Right atrium auricular region (tissue), 2 donors: ENCODE results near the gene TIMM44. TPM values are rescaled to one million over a fixed set of nuclear protein-coding genes. Genes with fewer than 3 reads are reported as not detected.
"Not testable (repeated sequence)": the region's sequence is repeated elsewhere in the genome, so short reads cannot be mapped to it uniquely, and the experiment has no call there.

ENCODE experiments used
- DNase-seq: peaks from one replicate; pipeline ENCODE4 v3.0.0-alpha.2; 2019; ENCODE audit warnings: low spot score
- H3K27ac ChIP-seq, 2 donors: fragments of 200-600 bp; sonication (generic); 1 replicate in 1 of 2; 2 replicates in 1 of 2; pipeline ENCODE4 v1.5.1; 2016 to 2019
- H3K27me3 ChIP-seq, 2 donors: fragments of 200-600 bp; sonication (generic); one replicate each; pipeline versions ENCODE4 v1.5.1 to v1.6.0; 2017 to 2019
- H3K36me3 ChIP-seq: fragments of 200-600 bp; sonication (generic); one replicate; pipeline ENCODE4 v1.5.1; 2016
- H3K4me1 ChIP-seq, 2 donors: fragments of 200-600 bp; sonication (generic); one replicate each; pipeline versions ENCODE4 v1.5.1 to v1.6.0; 2017 to 2019
- H3K4me3 ChIP-seq, 2 donors: fragments of 200-600 bp; sonication (generic); 1 replicate in 1 of 2; 2 replicates in 1 of 2; pipeline ENCODE4 v1.5.1; 2017 to 2019; ENCODE audit warnings: mild to moderate bottlenecking in 1 of 2, moderate library complexity in 1 of 2
- H3K9me3 ChIP-seq, 2 donors: fragments of 200-600 bp; sonication (generic); one replicate each; pipeline ENCODE4 v1.5.1; 2019
- CTCF ChIP-seq, 2 donors: fragments of 200-600 bp; sonication (generic); IDR thresholded peaks; one replicate each; pipeline ENCODE4 v1.5.1; 2019; ENCODE audit warnings: antibody characterized with exemption in 2 of 2
- total RNA-seq, 2 donors: library from RNA; depleted of rRNA; stranded (reverse); fragments of >200 nt; gene quantifications; one replicate each; pipeline ENCODE4 v1.1.0, GENCODE V29; 2016

TIMM44 gene
- total RNA-seq, 2 donors from 2014 or later, result 49.1 to 64.1 TPM

DNA sequence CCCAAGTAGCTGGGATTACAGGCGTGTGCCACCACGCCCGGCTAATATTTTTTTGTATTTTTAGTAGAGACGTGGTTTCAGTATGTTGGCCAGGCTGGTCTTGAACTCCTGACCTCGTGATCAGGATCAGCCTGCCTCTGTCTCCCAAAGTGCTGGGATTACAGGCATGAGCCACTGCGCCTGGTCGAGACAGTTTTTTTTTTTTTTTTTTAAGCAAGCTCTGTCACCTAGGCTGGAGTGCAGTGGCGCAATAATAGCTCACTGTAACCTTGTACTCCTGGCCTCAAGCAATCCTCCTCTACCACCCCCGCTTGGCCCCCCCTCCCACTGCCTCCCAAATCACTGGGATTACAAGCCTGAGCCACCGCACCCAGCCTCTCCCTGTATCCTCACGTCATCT is 46.2 kb downstream of the TIMM44 start:
- no peak for TF ChIP-seq CTCF (IDR thresholded peaks at IDR 0.05)
- Histone ChIP-seq H3K27ac (no peak overlapping the region), H3K9me3 (no peaks in the 10 kb centered on the region), H3K4me1 (peaks cover 0 to under 1% of the 10 kb centered on the region in 2 donors), H3K36me3 (no peaks in the 10 kb centered on the region), H3K27me3 (no peaks in the 10 kb centered on the region), H3K4me3 (no peak overlapping the region)
- no peak for DNase-seq

GRCh38 chr19:7895565-7895964 is 47.9 kb downstream of the TIMM44 start:
- no peak for TF ChIP-seq CTCF (IDR thresholded peaks at IDR 0.05)
- H3K27me3 ChIP-seq, result no peaks in the 10 kb centered on the region
- no peak for DNase-seq

GRCh38 chr19:7894612-7895309 is 48.7 kb downstream of the TIMM44 start:
- no peaks in the 10 kb centered on the region for H3K27me3 ChIP-seq
- no peak for DNase-seq

More at GRCh38 chr19:7895565-7895964, 47.9 kb downstream of the TIMM44 start:
- Histone ChIP-seq H3K36me3 (no peaks in the 10 kb centered on the region), H3K4me1 (no peaks in the 10 kb centered on the region), H3K4me3 (no peak overlapping the region), H3K27ac (no peak overlapping the region), H3K9me3 (no peaks in the 10 kb centered on the region)

DNA sequence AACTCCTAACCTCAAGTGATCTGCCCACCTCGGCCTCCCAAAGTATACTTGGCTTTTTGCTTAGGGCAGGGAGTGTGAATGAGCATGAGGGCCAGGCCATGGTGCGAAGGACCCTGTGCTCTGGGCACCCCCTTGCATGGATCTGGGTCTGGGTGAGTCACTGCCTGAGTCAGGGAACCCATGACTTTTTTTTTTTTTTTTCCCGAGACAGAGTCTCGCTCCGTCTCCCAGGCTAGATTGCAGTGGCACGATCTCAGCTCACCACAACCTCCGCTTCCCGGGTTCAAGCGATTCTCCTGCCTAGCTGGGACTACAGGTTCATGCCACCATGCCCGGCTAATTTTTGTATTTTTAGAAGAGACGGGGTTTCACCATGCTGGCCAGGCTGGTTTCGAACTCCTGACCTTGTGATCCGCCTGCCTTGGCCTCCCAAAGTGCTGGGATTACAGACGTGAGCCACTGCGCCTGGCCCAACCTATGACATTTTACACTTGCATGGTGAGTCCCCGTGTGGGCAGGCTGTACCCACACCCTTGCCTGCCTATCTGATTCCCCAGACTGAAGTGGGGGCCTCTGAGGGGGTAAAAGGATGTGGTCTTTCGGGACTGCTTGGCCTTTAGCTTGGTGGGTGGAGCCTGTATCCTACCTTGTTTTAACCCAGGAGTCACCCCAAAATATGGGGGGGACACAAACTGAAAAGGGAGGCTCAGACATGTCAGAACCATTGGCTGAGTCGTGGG is 49.9 kb downstream of the TIMM44 start:
- H3K4me1 ChIP-seq, H3K27ac ChIP-seq, H3K27me3 ChIP-seq, H3K9me3 ChIP-seq, H3K4me3 ChIP-seq, H3K36me3 ChIP-seq, DNase-seq: not testable (repeated sequence)

More at GRCh38 chr19:7894612-7895309, 48.7 kb downstream of the TIMM44 start:
- H3K9me3 ChIP-seq, result no peaks in the 10 kb centered on the region
- H3K4me1 ChIP-seq, result no peaks in the 10 kb centered on the region
- no peak overlapping the region for H3K4me3 ChIP-seq
- no peak for TF ChIP-seq CTCF (IDR thresholded peaks at IDR 0.05)
- H3K27ac ChIP-seq, result no peak overlapping the region
- H3K36me3 ChIP-seq, result no peaks in the 10 kb centered on the region

DNA sequence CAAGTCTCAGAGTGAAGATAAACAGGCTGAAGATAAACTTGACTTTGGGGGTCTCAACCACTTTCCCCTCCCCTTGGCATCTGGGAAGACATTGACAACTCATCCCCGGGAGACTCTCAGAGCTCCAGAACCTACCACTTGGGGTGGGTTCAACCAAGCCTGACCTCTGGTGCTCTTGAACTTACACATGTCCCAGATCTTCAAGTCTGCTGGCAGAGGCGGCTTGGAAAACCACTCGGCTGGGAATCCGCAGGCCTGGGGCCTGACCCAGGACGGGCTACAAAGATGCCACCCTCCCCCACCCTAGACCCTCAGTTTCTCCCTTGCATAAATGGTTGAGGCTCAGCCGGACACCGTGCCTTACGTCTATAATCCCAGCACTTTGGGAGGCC is 54.6 kb downstream of the TIMM44 start:
- TF ChIP-seq CTCF (IDR thresholded peaks at IDR 0.05), result no peak
- Histone ChIP-seq H3K27ac (no peak overlapping the region), H3K4me3 (peak overlapping the region; percentile 34 to 49), H3K9me3 (no peaks in the 10 kb centered on the region), H3K27me3 (peaks cover 0 to 6% of the 10 kb centered on the region in 2 donors), H3K4me1 (peaks cover 0 to 9% of the 10 kb centered on the region in 2 donors), H3K36me3 (no peaks in the 10 kb centered on the region)
- no peak for DNase-seq

GRCh38 chr19:7888145-7888825 is 55.2 kb downstream of the TIMM44 start, which contains the start of gene LRRC8E:
LRRC8E (plus strand) TSS chr19:7888510; CDS start chr19:7895604, 7,094 bp downstream.
- no peaks in the 10 kb centered on the region for H3K9me3 ChIP-seq
- H3K4me1 ChIP-seq, result peaks cover 0 to 9% of the 10 kb centered on the region in 2 donors
- no peak for DNase-seq
- peaks cover 0 to 6% of the 10 kb centered on the region in 2 donors for H3K27me3 ChIP-seq
- H3K27ac ChIP-seq, result no peak within 1 kb of the TSS
- H3K4me3 ChIP-seq, result peak within 1 kb of the TSS; percentile 34 to 49
- no peak for TF ChIP-seq CTCF (IDR thresholded peaks at IDR 0.05)
- H3K36me3 ChIP-seq, result no peaks in the 10 kb centered on the region
